Osteoblast (primary cell): ENCODE data around the gene HIRA. TPM values are rescaled to one million over a fixed set of nuclear protein-coding genes. Genes with fewer than 3 reads are reported as not detected.

Experiments used
- DNase-seq: peaks from one replicate; pipeline ENCODE4 v3.0.0; 2011; ENCODE audit warnings: low spot score, mixed read lengths; ENCODE audit not compliant: insufficient read length; ENCODE audit errors: missing footprints
- H2AFZ ChIP-seq: 2 replicates; pipeline ENCODE4 v1.6.0; 2011; ENCODE audit warnings: mild to moderate bottlenecking, low read length
- H3K27ac ChIP-seq: 2 replicates; pipeline ENCODE4 v1.5.1; 2011; ENCODE audit warnings: mild to moderate bottlenecking, low read depth, low read length, moderate library complexity
- H3K27me3 ChIP-seq: 2 replicates; pipeline ENCODE4 v1.6.0; 2012; ENCODE audit warnings: mild to moderate bottlenecking, control low read depth, inconsistent platforms, low read length, moderate library complexity; ENCODE audit not compliant: insufficient read depth
- H3K36me3 ChIP-seq: 2 replicates; pipeline ENCODE4 v1.5.1; 2011; ENCODE audit warnings: mild to moderate bottlenecking, low read length, control low read depth, moderate library complexity; ENCODE audit not compliant: insufficient read depth
- H3K4me1 ChIP-seq: 2 replicates; pipeline ENCODE4 v1.5.1; 2011; ENCODE audit warnings: mild to moderate bottlenecking, low read length, control low read depth, moderate library complexity; ENCODE audit not compliant: insufficient read depth
- H3K4me2 ChIP-seq: 2 replicates; pipeline ENCODE4 v1.6.0; 2011; ENCODE audit warnings: mild to moderate bottlenecking, low read length; ENCODE audit not compliant: insufficient read depth
- H3K4me3 ChIP-seq: fragments of 200-600 bp; sonication (generic); 3 replicates; pipeline ENCODE4 v1.5.1; 2012; ENCODE audit warnings: mild to moderate bottlenecking, low read length, inconsistent platforms; ENCODE audit not compliant: insufficient read depth
- H3K79me2 ChIP-seq: 2 replicates; pipeline ENCODE4 v1.6.0; 2012; ENCODE audit warnings: mild to moderate bottlenecking, low read length, control low read depth, inconsistent platforms; ENCODE audit not compliant: insufficient read depth
- H3K9me3 ChIP-seq: 2 replicates; pipeline ENCODE4 v1.5.1; 2011; ENCODE audit warnings: low read depth, low read length, control low read depth
- H4K20me1 ChIP-seq: 2 replicates; pipeline ENCODE4 v1.6.0; 2012; ENCODE audit warnings: mild to moderate bottlenecking, low read length, control low read depth; ENCODE audit not compliant: insufficient read depth
- CTCF ChIP-seq: IDR thresholded peaks from 2 replicates; pipeline ENCODE4 v1.5.1; 2011; ENCODE audit warnings: mild to moderate bottlenecking, low read depth, low read length, moderate library complexity; ENCODE audit errors: extremely low read depth
- total RNA-seq: library from RNA; depleted of rRNA; stranded (reverse); fragments of >200 nt; gene quantifications from 2 replicates; pipeline ENCODE4 v1.2.3, GENCODE V29; 2012

Gene HIRA
- total RNA-seq, 1 donor: 22.1 TPM

GRCh38 chr22:19343470-19343869 lies 88.1 kb downstream of the HIRA start:
- Histone ChIP-seq H3K36me3 (peaks cover 30% of the 10 kb centered on the region), H2AFZ (no peak overlapping the region), H3K27me3 (no peaks in the 10 kb centered on the region), H3K4me2 (no peak overlapping the region), H3K79me2 (peaks cover 17% of the 10 kb centered on the region), H3K4me1 (no peaks in the 10 kb centered on the region), H3K9me3 (no peaks in the 10 kb centered on the region), H3K4me3 (no peak overlapping the region), H3K27ac (no peak overlapping the region), H4K20me1 (peaks cover 2% of the 10 kb centered on the region)
- no peak for TF ChIP-seq CTCF
- DNase-seq: no peak

GRCh38 chr22:19341500-19341899 lies 90.0 kb downstream of the HIRA start:
- Histone ChIP-seq H3K9me3 (no peaks in the 10 kb centered on the region), H2AFZ (no peak overlapping the region), H3K27ac (no peak overlapping the region), H3K79me2 (peaks cover 17% of the 10 kb centered on the region), H3K36me3 (peaks cover 23% of the 10 kb centered on the region), H3K4me3 (no peak overlapping the region), H4K20me1 (peaks cover 2% of the 10 kb centered on the region), H3K27me3 (no peaks in the 10 kb centered on the region), H3K4me2 (no peak overlapping the region), H3K4me1 (no peaks in the 10 kb centered on the region)
- TF ChIP-seq CTCF: no peak
- DNase-seq: no peak

GRCh38 chr22:19337137-19337536 lies 94.4 kb downstream of the HIRA start:
- no peaks in the 10 kb centered on the region for H3K9me3 ChIP-seq
- no peak overlapping the region for H2AFZ ChIP-seq
- peaks cover 35% of the 10 kb centered on the region for H3K36me3 ChIP-seq
- H3K27me3 ChIP-seq: no peaks in the 10 kb centered on the region
- H3K4me3 ChIP-seq: no peak overlapping the region
- DNase-seq: no peak
- no peaks in the 10 kb centered on the region for H4K20me1 ChIP-seq
- H3K79me2 ChIP-seq: peaks cover 20% of the 10 kb centered on the region
- no peak overlapping the region for H3K27ac ChIP-seq
- no peaks in the 10 kb centered on the region for H3K4me1 ChIP-seq
- no peak for TF ChIP-seq CTCF
- H3K4me2 ChIP-seq: no peak overlapping the region

- Histone ChIP-seq H3K27ac (no peak overlapping the region), H3K4me3 (no peak overlapping the region), H3K79me2 (peaks cover 17% of the 10 kb centered on the region), H3K9me3 (no peaks in the 10 kb centered on the region), H3K4me1 (no peaks in the 10 kb centered on the region), H3K4me2 (no peak overlapping the region), H2AFZ (no peak overlapping the region), H3K27me3 (no peaks in the 10 kb centered on the region), H4K20me1 (no peaks in the 10 kb centered on the region), H3K36me3 (peaks cover 39% of the 10 kb centered on the region)
- no peak for DNase-seq
- TF ChIP-seq CTCF: no peak
Measured at GRCh38 chr22:19336133-19337075, 95.1 kb downstream of the HIRA start.
